Measurements from ENCODE around the gene LRCH1.

DNA sequence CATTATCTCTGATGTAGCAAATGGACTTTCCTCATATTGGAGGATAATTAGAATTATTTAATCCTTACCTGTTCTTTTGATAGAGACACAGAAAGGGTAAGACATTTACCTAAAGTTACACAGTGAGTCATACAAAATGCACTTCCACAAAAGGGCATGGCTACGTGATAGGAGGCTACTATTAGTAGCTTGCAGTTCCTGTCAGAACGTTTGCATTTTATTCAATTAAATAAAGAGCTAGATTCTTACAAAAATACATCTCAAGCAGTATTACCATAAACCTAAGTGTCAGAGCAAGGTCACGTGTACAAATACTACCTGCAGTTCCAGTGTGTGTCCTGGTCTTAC lies 123.4 kb downstream of the LRCH1 start:
- TF ChIP-seq, protein P1, sequence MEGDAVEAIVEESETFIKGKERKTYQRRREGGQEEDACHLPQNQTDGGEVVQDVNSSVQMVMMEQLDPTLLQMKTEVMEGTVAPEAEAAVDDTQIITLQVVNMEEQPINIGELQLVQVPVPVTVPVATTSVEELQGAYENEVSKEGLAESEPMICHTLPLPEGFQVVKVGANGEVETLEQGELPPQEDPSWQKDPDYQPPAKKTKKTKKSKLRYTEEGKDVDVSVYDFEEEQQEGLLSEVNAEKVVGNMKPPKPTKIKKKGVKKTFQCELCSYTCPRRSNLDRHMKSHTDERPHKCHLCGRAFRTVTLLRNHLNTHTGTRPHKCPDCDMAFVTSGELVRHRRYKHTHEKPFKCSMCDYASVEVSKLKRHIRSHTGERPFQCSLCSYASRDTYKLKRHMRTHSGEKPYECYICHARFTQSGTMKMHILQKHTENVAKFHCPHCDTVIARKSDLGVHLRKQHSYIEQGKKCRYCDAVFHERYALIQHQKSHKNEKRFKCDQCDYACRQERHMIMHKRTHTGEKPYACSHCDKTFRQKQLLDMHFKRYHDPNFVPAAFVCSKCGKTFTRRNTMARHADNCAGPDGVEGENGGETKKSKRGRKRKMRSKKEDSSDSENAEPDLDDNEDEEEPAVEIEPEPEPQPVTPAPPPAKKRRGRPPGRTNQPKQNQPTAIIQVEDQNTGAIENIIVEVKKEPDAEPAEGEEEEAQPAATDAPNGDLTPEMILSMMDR (IDR thresholded peaks at IDR 0.05), result no peak
- TF ChIP-seq POLR2A (IDR thresholded peaks at IDR 0.05), result no peak
